Femur (tissue), 1 donor: ENCODE results near the gene TTC39A.

Source experiments
- DNase-seq: peaks from one replicate; pipeline ENCODE4 v3.0.0-alpha.2; 2017

The TTC39A gene

GRCh38 chr1:51313961-51314777, 16.2 kb downstream of the TTC39A start:
- DNase-seq, result no peak

GRCh38 chr1:51313268-51313852, 17.0 kb downstream of the TTC39A start:
- DNase-seq, result no peak

GRCh38 chr1:51312718-51313117, 17.6 kb downstream of the TTC39A start:
- no peak for DNase-seq

GRCh38 chr1:51311826-51312225, 18.5 kb downstream of the TTC39A start:
- no peak for DNase-seq

- DNase-seq, result no peak
These were observed 19.3 kb downstream of the TTC39A start for GRCh38 chr1:51310871-51311613.

GRCh38 chr1:51309291-51309690, 21.1 kb downstream of the TTC39A start:
- DNase-seq, result no peak

GRCh38 chr1:51308636-51309035, 21.7 kb downstream of the TTC39A start:
- no peak for DNase-seq

- DNase-seq, result no peak
These were observed 23.4 kb downstream of the TTC39A start for GRCh38 chr1:51306950-51307349.

GRCh38 chr1:51305371-51305823, 25.0 kb downstream of the TTC39A start:
- no peak for DNase-seq

- no peak for DNase-seq
These were observed 26.0 kb downstream of the TTC39A start for GRCh38 chr1:51304360-51304759.

- DNase-seq, result no peak
These were observed 26.6 kb downstream of the TTC39A start for GRCh38 chr1:51303751-51304251.

GRCh38 chr1:51303315-51303714, 27.0 kb downstream of the TTC39A start:
- no peak for DNase-seq

- no peak for DNase-seq
These were observed 27.6 kb downstream of the TTC39A start for GRCh38 chr1:51302746-51303145.

GRCh38 chr1:51302270-51302669, 28.1 kb downstream of the TTC39A start:
- DNase-seq, result no peak

GRCh38 chr1:51301844-51302162, 28.6 kb downstream of the TTC39A start:
- DNase-seq, result no peak

- DNase-seq, result no peak
These were observed 29.1 kb downstream of the TTC39A start for GRCh38 chr1:51301152-51301843.

- DNase-seq, result no peak
These were observed 30.2 kb downstream of the TTC39A start for GRCh38 chr1:51299981-51300670.

- no peak for DNase-seq
These were observed 31.0 kb downstream of the TTC39A start for GRCh38 chr1:51299185-51299885.

- no peak for DNase-seq
These were observed 32.0 kb downstream of the TTC39A start for GRCh38 chr1:51298322-51298705.

GRCh38 chr1:51297401-51298321, 32.7 kb downstream of the TTC39A start:
- DNase-seq, result no peak
